Panc1 (cell line): ENCODE results near the gene NKPD1.

Source experiments
- CTCF ChIP-seq: fragments of 450-650 bp; IDR thresholded peaks from 2 replicates; pipeline ENCODE4 v1.5.1; 2017; ENCODE audit warnings: mild to moderate bottlenecking
- POLR2AphosphoS5 ChIP-seq: IDR thresholded peaks from 2 replicates; pipeline ENCODE4 v1.6.1; 2012; ENCODE audit warnings: mild to moderate bottlenecking, low read depth, low read length, moderate library complexity
- REST ChIP-seq, 2 experiments: IDR thresholded peaks; 2 replicates each; pipeline ENCODE4 v1.6.1; 2011 to 2012; ENCODE audit warnings: low read depth in 2 of 2, control low read depth in 1 of 2, low read length in 1 of 2, mild to moderate bottlenecking in 1 of 2, moderate library complexity in 1 of 2; ENCODE audit not compliant: insufficient read depth in 1 of 2
- TCF7L2 ChIP-seq: IDR thresholded peaks from 2 replicates; pipeline ENCODE4 v1.6.1; 2011; ENCODE audit warnings: mild to moderate bottlenecking, low read depth, low read length, inconsistent platforms

DNA sequence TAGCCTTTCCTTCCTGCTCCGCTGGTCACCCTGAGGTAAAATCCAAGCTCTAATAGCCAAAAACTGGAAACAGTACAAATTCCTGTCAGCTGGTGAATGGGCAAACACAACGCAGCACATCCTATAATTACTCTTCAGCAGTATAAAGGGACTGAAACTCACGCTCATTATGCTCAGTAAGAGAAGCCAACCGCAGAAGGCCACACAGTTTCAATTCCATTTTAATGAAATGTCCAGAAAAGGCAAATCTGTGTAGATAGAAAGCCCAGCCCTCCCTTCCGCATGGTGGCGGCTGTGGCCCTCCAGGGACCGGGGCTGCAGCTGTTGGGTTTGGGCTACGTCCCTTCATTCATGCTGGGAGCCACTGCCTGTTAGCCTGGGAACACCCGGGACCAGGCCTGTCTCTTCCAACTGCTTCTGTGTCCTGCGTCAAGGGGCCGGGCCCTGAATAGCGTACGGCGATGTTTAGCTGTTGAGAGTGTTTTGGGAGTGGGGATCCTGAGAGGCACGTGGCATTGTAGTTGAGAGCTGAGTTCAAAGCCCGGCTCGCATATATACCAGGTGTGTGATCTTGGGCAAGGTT lies 23.5 kb downstream of the NKPD1 start:
- TF ChIP-seq CTCF (no peak), REST (IDR thresholded peaks at IDR 0.05; ENCODE audit: insufficient read depth in 1 of 2, low read depth in 2 of 2, low read length in 1 of 2) (no peak), POLR2AphosphoS5 (no peak), TCF7L2 (no peak)
